Ishikawa (cell line): ENCODE measurements around the gene MRPS31.

Experiments used
- CEBPB ChIP-seq: IDR thresholded peaks from 2 replicates; pipeline ENCODE4 v1.6.1; 2012
- EP300 ChIP-seq: IDR thresholded peaks from 2 replicates; pipeline ENCODE4 v1.6.1; 2012; ENCODE audit warnings: borderline replicate concordance
- NFIC ChIP-seq: IDR thresholded peaks from 2 replicates; pipeline ENCODE4 v1.6.1; 2012
- RAD21 ChIP-seq: IDR thresholded peaks from 2 replicates; pipeline ENCODE4 v1.6.1; 2012; ENCODE audit warnings: low read depth
- TAF1 ChIP-seq: IDR thresholded peaks from 2 replicates; pipeline ENCODE4 v1.6.1; 2012; ENCODE audit warnings: low read depth, mild to moderate bottlenecking
- TCF12 ChIP-seq: IDR thresholded peaks from 2 replicates; pipeline ENCODE4 v1.6.1; 2012; ENCODE audit warnings: low read depth
- ZBTB7A ChIP-seq: IDR thresholded peaks from 2 replicates; pipeline ENCODE4 v1.6.1; 2012; ENCODE audit warnings: low read depth
- TF ChIP-seq, protein P1 (sequence below): IDR thresholded peaks from 2 replicates; pipeline ENCODE4 v1.6.1; 2012; ENCODE audit warnings: low read depth, mild to moderate bottlenecking
- TF ChIP-seq, protein P2 (sequence below): IDR thresholded peaks from 2 replicates; pipeline ENCODE4 v1.6.1; 2012

DNA sequence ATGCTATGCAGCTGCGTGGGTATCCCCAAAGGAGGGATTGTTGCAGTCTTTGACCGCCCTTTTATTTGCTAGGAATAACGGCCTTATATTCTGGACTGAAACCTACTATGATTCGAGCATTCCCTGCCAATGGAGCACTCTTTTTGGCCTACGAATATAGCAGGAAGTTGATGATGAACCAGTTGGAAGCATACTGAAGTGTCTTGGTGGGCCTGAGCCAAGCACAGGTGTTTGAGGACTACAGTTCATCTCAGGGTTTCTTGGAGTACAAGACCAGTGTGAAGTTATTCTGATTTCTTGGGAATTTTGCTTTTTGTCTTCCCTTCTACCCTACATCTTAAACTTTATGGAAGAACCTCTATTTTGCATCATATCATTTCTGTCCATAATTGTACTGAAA lies 38.5 kb upstream of the MRPS31 start:
- TF ChIP-seq, protein P1, sequence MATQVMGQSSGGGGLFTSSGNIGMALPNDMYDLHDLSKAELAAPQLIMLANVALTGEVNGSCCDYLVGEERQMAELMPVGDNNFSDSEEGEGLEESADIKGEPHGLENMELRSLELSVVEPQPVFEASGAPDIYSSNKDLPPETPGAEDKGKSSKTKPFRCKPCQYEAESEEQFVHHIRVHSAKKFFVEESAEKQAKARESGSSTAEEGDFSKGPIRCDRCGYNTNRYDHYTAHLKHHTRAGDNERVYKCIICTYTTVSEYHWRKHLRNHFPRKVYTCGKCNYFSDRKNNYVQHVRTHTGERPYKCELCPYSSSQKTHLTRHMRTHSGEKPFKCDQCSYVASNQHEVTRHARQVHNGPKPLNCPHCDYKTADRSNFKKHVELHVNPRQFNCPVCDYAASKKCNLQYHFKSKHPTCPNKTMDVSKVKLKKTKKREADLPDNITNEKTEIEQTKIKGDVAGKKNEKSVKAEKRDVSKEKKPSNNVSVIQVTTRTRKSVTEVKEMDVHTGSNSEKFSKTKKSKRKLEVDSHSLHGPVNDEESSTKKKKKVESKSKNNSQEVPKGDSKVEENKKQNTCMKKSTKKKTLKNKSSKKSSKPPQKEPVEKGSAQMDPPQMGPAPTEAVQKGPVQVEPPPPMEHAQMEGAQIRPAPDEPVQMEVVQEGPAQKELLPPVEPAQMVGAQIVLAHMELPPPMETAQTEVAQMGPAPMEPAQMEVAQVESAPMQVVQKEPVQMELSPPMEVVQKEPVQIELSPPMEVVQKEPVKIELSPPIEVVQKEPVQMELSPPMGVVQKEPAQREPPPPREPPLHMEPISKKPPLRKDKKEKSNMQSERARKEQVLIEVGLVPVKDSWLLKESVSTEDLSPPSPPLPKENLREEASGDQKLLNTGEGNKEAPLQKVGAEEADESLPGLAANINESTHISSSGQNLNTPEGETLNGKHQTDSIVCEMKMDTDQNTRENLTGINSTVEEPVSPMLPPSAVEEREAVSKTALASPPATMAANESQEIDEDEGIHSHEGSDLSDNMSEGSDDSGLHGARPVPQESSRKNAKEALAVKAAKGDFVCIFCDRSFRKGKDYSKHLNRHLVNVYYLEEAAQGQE: no peak
- no peak for TF ChIP-seq TCF12
- TF ChIP-seq EP300: no peak
- TF ChIP-seq, protein P2, sequence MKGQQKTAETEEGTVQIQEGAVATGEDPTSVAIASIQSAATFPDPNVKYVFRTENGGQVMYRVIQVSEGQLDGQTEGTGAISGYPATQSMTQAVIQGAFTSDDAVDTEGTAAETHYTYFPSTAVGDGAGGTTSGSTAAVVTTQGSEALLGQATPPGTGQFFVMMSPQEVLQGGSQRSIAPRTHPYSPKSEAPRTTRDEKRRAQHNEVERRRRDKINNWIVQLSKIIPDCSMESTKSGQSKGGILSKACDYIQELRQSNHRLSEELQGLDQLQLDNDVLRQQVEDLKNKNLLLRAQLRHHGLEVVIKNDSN: no peak
- TF ChIP-seq CEBPB: no peak
- no peak for TF ChIP-seq TAF1
- no peak for TF ChIP-seq ZBTB7A
- no peak for TF ChIP-seq RAD21
- no peak for TF ChIP-seq NFIC
